Hepatocyte (in vitro differentiated cells): ENCODE measurements around the gene MBL2.

Experiments used
- EZH2 ChIP-seq: fragments of 200-600 bp; sonication (generic); IDR thresholded peaks from 2 replicates; pipeline ENCODE4 v1.6.1; 2016; ENCODE audit warnings: antibody characterized with exemption, mild to moderate bottlenecking, borderline replicate concordance
- EZH2phosphoT487 ChIP-seq: fragments of 200-600 bp; sonication (generic); IDR thresholded peaks from one replicate; pipeline ENCODE4 v1.6.1; 2018; ENCODE audit warnings: antibody characterized with exemption, mild to moderate bottlenecking, low read depth, moderate library complexity; ENCODE audit not compliant: unreplicated experiment, severe bottlenecking
- TF ChIP-seq, protein P1 (sequence below): fragments of 200-600 bp; sonication (generic); IDR thresholded peaks from 2 replicates; pipeline ENCODE4 v1.5.1; 2016; ENCODE audit warnings: antibody characterized with exemption, mild to moderate bottlenecking; ENCODE audit not compliant: poor library complexity

- TF ChIP-seq, protein P1, sequence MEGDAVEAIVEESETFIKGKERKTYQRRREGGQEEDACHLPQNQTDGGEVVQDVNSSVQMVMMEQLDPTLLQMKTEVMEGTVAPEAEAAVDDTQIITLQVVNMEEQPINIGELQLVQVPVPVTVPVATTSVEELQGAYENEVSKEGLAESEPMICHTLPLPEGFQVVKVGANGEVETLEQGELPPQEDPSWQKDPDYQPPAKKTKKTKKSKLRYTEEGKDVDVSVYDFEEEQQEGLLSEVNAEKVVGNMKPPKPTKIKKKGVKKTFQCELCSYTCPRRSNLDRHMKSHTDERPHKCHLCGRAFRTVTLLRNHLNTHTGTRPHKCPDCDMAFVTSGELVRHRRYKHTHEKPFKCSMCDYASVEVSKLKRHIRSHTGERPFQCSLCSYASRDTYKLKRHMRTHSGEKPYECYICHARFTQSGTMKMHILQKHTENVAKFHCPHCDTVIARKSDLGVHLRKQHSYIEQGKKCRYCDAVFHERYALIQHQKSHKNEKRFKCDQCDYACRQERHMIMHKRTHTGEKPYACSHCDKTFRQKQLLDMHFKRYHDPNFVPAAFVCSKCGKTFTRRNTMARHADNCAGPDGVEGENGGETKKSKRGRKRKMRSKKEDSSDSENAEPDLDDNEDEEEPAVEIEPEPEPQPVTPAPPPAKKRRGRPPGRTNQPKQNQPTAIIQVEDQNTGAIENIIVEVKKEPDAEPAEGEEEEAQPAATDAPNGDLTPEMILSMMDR = no peak
- TF ChIP-seq EZH2 (no peak), EZH2phosphoT487 (no peak)
Observed at GRCh38 chr10:52752261-52752660, 20.3 kb downstream of the MBL2 start.
